ENCODE results near the gene CLVS2.

The CLVS2 gene

DNA sequence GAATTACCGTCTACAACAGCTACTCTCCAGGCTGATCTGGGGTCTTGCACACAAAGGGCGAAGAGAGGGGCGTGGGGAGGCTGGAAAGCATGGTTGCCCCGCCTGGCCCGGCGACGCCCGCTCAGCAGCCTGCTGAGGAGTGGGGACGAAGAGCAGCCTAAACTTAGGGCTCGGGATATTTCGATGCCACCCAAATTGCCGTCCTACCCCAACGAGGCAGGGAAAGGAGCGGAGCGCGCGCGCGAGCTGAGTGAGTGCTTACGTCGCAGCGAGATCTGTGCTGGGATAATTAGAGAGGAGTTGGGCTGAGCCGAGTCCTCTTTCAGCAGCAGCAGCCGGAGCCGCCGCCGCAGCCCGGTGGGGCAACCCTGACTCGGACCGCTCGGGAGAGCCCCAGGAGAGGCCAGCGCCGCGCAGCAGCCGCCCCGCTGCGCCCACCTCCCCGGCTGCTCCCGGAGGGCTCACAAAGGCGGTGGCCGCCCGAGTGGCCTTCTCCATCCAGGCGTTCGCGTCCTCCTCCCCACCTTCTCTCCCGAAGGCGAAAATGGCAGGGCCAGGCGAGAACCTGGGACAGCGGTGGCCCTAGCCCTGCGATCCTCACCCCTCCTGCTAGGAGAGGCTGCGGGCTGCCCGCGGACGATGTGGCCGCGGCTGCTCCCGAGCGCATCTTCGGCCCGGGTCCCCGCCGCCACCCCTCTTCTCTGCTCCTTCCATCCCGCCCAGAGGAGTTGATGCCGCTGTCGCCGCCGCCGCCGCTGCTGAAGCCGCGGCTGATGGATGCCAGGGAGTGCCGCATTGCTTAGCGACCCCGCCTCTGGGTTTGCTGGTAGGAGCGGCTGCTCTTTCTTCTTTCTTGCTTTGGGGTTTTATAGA, at the start of gene CLVS2:
CLVS2 (plus strand) TSS at position 315 of the 873 bp plus-strand sequence. CDS start 1,543 bp downstream, outside the sequence.
- DNase-seq: peak in 1 of 2 experiments; percentile 58

- peak; percentile 5 to 46 for DNase-seq
Measured at GRCh38 chr6:122947355-122947754, 48.7 kb upstream of the CLVS2 start.

- no peak for DNase-seq
Measured at GRCh38 chr6:122953766-122954165, 42.3 kb upstream of the CLVS2 start.

- DNase-seq: no peak
Measured at GRCh38 chr6:122956376-122956775, 39.7 kb upstream of the CLVS2 start.

DNA sequence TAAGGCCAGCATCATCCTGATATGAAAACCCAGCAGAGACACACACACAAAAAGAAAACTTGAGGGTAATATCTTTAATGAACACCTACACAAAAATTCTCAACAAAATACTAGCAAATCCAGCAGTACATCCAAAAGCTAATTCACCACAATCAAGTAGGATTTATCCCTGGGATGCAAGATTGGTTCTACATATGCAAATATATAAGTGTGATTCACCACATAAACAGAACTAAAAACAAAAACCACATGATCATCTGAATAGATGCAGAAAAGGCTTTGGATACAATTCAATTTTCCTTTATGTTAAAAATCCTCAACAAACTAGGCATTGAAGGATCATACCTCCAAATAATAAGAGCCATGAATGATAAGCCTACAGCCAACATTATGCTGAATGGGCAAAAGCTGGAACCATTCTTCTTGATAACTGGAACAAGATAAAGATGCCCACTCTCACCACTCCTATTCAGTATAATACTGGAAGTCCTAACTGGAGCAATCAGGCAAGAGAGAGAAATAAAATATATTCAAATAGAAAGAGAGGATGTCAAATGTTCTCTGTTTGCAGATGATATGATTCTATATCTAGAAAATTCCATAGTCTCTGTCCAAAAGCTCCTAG, 33.9 kb upstream of the CLVS2 start:
- DNase-seq: no peak

GRCh38 chr6:122969999-122970533, 26.0 kb upstream of the CLVS2 start:
- DNase-seq: peak in 1 of 2 experiments; percentile 14

DNA sequence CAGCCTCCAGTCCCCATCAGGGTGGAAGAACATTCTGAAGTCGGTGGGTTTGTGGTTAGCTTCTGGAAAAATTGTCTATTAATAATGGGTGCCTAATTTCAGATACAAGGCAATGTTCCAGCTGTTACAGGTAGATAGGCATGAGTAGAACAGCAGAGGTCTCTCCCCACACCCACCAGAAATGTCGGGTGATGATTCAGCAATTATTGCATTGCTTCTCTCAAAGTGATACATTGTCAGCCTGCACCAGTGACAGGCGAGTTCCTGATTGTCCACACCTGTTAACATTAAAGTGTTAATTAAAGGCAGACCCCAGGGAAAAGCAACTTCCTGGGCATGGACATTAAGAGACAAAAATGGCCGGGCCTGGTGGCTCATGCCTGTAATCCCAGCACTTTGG, 18.9 kb upstream of the CLVS2 start:
- DNase-seq: no peak

DNA sequence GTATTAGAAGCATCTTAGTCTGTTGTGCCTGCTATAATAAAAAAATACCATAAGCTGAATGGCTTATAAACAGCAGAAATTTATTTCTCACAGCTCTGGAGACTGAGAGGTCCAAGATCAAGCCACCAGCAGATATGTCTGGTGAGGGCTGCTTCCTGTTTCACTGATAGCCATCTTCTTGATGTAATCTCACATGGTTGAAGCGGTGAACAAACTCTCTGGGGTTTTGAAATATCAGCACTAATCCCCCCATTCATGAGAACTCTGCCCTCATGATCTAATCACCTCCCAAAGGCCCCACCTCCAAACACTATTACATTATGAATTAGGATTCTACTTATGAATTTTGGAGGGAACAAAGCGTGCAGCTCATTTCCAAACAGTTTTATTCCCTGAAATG, 11.6 kb upstream of the CLVS2 start:
- no peak for DNase-seq

DNA sequence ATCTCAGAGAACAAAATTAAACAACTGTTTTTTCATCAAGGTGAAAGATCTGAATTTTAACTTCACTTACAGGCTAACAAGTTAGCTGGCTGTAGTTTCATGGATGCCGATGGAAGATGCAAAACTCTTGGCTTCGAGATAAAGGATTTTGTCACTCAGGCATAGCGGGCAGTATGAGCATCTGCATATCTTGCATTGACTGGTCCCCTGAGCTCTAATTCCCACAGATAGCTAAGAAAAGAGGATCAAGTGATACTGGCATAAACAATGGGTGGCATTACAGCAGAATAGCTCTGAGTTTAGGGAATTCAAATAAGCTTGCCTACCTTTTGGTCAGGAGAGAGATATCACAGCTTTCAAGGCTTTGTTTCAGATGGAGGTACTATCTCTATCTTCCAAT, 1.8 kb upstream of the CLVS2 start:
- peak in 1 of 2 experiments; percentile 45 for DNase-seq

GRCh38 chr6:122996794-122997505, 915 bp downstream of the CLVS2 start:
- DNase-seq: peak in 1 of 2 experiments; percentile 26

GRCh38 chr6:122997541-122998150, 1.6 kb downstream of the CLVS2 start:
- DNase-seq: peak in 1 of 2 experiments; percentile 27

GRCh38 chr6:122998403-122998975, 2.5 kb downstream of the CLVS2 start:
- peak in 1 of 2 experiments; percentile 4 for DNase-seq

DNA sequence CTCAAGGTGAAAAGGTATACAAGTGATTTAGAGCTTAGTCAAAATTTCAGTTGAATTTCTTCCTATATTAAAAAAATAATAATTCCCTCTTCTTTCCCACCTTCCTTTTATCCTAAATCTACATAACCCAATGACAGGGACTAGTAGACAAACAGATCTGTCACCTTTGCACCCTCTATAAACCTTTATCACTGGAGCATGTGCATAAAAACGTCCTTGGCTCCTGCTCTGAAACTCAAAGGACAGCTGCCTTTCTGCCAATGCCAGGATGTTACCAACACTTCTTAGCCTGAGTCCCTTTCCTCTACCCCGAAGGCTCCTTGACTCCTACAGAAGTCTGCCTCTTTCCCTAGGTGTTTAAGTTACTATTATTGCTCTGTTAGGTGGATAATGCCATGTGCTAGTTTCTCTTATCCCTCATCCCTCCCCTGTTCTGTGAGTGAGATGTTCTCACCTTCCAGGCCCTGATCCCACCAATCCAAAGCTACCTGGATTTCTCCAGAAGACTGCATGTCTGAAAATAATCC, 4.3 kb downstream of the CLVS2 start:
- no peak for DNase-seq

- no peak for DNase-seq
Measured at GRCh38 chr6:123001540-123001939, 5.5 kb downstream of the CLVS2 start.

GRCh38 chr6:123007885-123008284, 11.8 kb downstream of the CLVS2 start:
- DNase-seq: no peak

GRCh38 chr6:123009059-123009458, 13.0 kb downstream of the CLVS2 start:
- DNase-seq: no peak

GRCh38 chr6:123014835-123015234, 18.8 kb downstream of the CLVS2 start:
- DNase-seq: no peak

DNA sequence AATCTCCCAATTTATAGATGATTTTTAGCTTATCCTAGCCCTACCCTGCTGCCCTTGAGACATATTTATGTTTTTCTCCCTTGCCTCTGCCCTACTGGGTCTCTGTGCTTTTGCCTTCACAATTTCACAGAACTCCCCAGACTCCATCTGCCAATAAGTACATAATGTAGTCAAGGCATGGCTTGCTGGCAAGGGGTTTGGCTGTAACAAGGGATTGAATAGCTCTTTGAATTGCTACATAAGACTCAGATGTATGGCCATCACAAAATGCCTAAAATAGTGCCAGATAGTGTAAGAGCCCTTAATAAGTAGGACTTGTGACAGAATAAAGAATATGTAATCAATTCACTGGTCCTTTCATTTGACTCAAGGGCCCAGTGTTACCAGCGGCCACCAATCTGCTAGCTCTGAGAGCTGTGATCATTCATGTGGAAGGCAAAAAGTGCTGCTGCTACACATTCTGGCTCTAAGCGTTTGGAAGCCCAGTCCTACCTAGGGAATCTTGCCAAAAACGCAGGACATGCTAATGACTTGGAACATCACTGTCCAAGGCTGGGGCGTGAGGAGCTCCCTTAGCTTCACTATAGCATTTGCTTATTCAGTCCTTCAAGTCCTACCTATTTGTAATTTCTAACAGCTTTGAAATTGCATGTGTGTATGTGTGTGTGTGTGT, 20.5 kb downstream of the CLVS2 start:
- DNase-seq: no peak

- DNase-seq: no peak
Measured at GRCh38 chr6:123017104-123017682, 21.2 kb downstream of the CLVS2 start.

DNA sequence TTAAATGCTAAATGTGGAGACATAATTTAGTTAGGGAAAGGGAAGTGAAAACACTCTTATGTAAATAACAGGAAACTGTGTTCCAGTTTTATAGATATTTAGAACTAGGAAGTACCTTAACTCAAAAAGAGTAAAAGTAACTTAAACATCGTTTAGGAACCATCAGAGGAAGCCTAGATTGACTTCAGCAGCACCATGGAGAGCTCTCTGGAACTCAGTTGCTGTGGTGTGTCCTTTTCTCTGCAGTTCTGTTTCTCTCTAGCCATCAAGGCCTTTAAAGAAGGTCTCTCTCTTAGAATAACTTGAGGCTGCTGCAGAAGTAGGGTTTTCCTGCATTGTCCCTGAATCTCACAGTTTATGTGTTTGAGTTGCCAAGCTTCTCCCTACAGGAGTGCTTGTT, 26.9 kb downstream of the CLVS2 start:
- DNase-seq: no peak

GRCh38 chr6:123024976-123025375, 28.9 kb downstream of the CLVS2 start:
- DNase-seq: no peak

Measured in NCI-H526 (cell line).